WTC11 (cell line): Measurements from ENCODE around the gene OR6M1. TPM values are rescaled to one million over a fixed set of nuclear protein-coding genes. Genes with fewer than 3 reads are reported as not detected.

ENCODE experiments used
- ATAC-seq: fragments of 200-7000 bp; cut with Tn5 transposase; 2 replicates; pipeline ENCODE4 v1.10.0; 2021; ENCODE audit warnings: mild to moderate bottlenecking, moderate library complexity
- CTCF ChIA-PET: fragments of 300-600 bp; sonication (Branson Sonifier 250); formaldehyde crosslinking; loops from one replicate; lab custom pipeline; 2021; ENCODE audit warnings: antibody characterized with exemption; lab: Charles Lee
- POLR2A ChIA-PET: fragments of 350-600 bp; sonication (Branson Sonifier 250); formaldehyde crosslinking; loops from one replicate; lab custom pipeline; 2021; ENCODE audit warnings: antibody characterized with exemption; lab: Charles Lee
- DNase-seq: peaks from one replicate; pipeline ENCODE4 v3.0.0; 2021; ENCODE audit warnings: low spot score
- H3K27ac Mint-ChIP-seq: 2 replicates; pipeline ENCODE4 v1.8.0; 2021; ENCODE audit warnings: mixed read lengths
- H3K27me3 Mint-ChIP-seq: 2 replicates; pipeline ENCODE4 v1.8.0; 2021; ENCODE audit warnings: low read depth, mild to moderate bottlenecking, moderate library complexity, mixed read lengths
- H3K36me3 Mint-ChIP-seq: 2 replicates; pipeline ENCODE4 v1.8.0; 2021; ENCODE audit warnings: mixed read lengths
- H3K4me1 Mint-ChIP-seq: 2 replicates; pipeline ENCODE4 v1.8.0; 2022; ENCODE audit warnings: mixed read lengths
- H3K4me3 Mint-ChIP-seq: 2 replicates; pipeline ENCODE4 v1.8.0; 2021; ENCODE audit warnings: mild to moderate bottlenecking, moderate library complexity, mixed read lengths
- H3K9me3 Mint-ChIP-seq: 2 replicates; pipeline ENCODE4 v1.8.0; 2021; ENCODE audit warnings: mixed read lengths
- ATF1 ChIP-seq: sonication (generic); formaldehyde crosslinking; IDR thresholded peaks from 2 replicates; pipeline ENCODE4 v1.8.1; 2023; ENCODE audit warnings: mild to moderate bottlenecking, moderate library complexity, missing genetic modification reagents
- FOXK1 ChIP-seq: sonication (generic); formaldehyde crosslinking; IDR thresholded peaks from 2 replicates; pipeline ENCODE4 v1.8.0; 2022; ENCODE audit warnings: mild to moderate bottlenecking, moderate library complexity, missing genetic modification reagents
- JUN ChIP-seq: sonication (generic); formaldehyde crosslinking; IDR thresholded peaks from 2 replicates; pipeline ENCODE4 v1.8.0; 2023; ENCODE audit warnings: mild to moderate bottlenecking, missing genetic modification reagents
- MYBL2 ChIP-seq: sonication (generic); formaldehyde crosslinking; IDR thresholded peaks from 2 replicates; pipeline ENCODE4 v1.8.1; 2023; ENCODE audit warnings: mild to moderate bottlenecking, moderate library complexity, missing genetic modification reagents
- NFATC4 ChIP-seq: fragments of 250-450 bp; sonication (Bioruptor Pico); IDR thresholded peaks from 2 replicates; pipeline ENCODE4 v1.9.0; 2021; ENCODE audit warnings: mild to moderate bottlenecking
- RORB ChIP-seq: fragments of 250-450 bp; sonication (Bioruptor Pico); IDR thresholded peaks from 2 replicates; pipeline ENCODE4 v1.9.0; 2021; ENCODE audit warnings: mild to moderate bottlenecking
- SP1 ChIP-seq: sonication (generic); formaldehyde crosslinking; conservative IDR thresholded peaks from 2 replicates; pipeline ENCODE4 v1.8.1; 2022; ENCODE audit warnings: missing genetic modification reagents
- ZNF232 ChIP-seq: sonication (generic); formaldehyde crosslinking; IDR thresholded peaks from 2 replicates; pipeline ENCODE4 v1.8.0; 2022; ENCODE audit warnings: mild to moderate bottlenecking, missing genetic modification reagents
- ZNF263 ChIP-seq: sonication (generic); formaldehyde crosslinking; IDR thresholded peaks from 2 replicates; pipeline ENCODE4 v1.8.1; 2022; ENCODE audit warnings: low read depth, mild to moderate bottlenecking, moderate library complexity, missing genetic modification reagents
- ZNF416 ChIP-seq: fragments of 250-450 bp; sonication (Bioruptor Pico); IDR thresholded peaks from 2 replicates; pipeline ENCODE4 v1.9.0; 2021; ENCODE audit warnings: mild to moderate bottlenecking, inconsistent platforms
- total RNA-seq: library from RNA; stranded (reverse); gene quantifications from 3 replicates; pipeline ENCODE4 v1.2.3, GENCODE V29; 2021
- TF ChIP-seq, protein P1 (sequence below): sonication (generic); formaldehyde crosslinking; IDR thresholded peaks from 2 replicates; pipeline ENCODE4 v1.8.0; 2023; ENCODE audit warnings: missing genetic modification reagents, mild to moderate bottlenecking, borderline replicate concordance
- TF ChIP-seq, protein P2 (sequence below): sonication (generic); formaldehyde crosslinking; IDR thresholded peaks from 2 replicates; pipeline ENCODE4 v1.8.0; 2023; ENCODE audit warnings: missing genetic modification reagents
- TF ChIP-seq, protein P3 (sequence below): sonication (generic); formaldehyde crosslinking; IDR thresholded peaks from 2 replicates; pipeline ENCODE4 v1.8.0; 2023; ENCODE audit warnings: mild to moderate bottlenecking, missing genetic modification reagents
- TF ChIP-seq, protein P4 (sequence below): sonication (generic); formaldehyde crosslinking; IDR thresholded peaks from 2 replicates; pipeline ENCODE4 v1.8.0; 2022; ENCODE audit warnings: mild to moderate bottlenecking, missing genetic modification reagents
- TF ChIP-seq, protein P5 (sequence below): sonication (generic); formaldehyde crosslinking; IDR thresholded peaks from 2 replicates; pipeline ENCODE4 v1.8.0; 2022; ENCODE audit warnings: mild to moderate bottlenecking, missing genetic modification reagents
- TF ChIP-seq, protein P6 (sequence below): sonication (generic); formaldehyde crosslinking; IDR thresholded peaks from 2 replicates; pipeline ENCODE4 v1.8.0; 2022; ENCODE audit warnings: mild to moderate bottlenecking, missing genetic modification reagents
- TF ChIP-seq, protein P7 (sequence below): fragments of 250-450 bp; sonication (Bioruptor Pico); IDR thresholded peaks from 2 replicates; pipeline ENCODE4 v1.8.0; 2021; ENCODE audit warnings: mild to moderate bottlenecking

Gene OR6M1
- total RNA-seq, 1 experiment from 2014 or later = not detected

DNA sequence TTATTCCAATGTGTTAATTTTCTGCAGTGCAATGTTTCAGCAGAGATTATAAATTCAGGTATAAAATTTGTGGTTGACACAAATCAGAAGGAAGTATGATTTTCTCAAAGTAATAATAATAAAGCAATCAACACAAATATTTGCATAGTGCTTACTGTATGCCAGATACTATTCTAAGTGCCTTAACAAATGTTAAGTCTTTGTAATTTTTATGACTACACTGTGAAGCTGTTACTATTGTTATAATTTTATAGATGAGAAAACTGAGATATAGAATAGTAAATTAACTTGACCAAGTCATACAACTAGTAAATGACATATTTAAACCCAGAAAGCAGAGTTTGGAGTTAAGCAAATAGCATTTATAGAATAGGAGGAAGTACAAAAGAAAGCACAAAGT lies 35.4 kb downstream of the OR6M1 start (continued):
- TF ChIP-seq, protein P1, sequence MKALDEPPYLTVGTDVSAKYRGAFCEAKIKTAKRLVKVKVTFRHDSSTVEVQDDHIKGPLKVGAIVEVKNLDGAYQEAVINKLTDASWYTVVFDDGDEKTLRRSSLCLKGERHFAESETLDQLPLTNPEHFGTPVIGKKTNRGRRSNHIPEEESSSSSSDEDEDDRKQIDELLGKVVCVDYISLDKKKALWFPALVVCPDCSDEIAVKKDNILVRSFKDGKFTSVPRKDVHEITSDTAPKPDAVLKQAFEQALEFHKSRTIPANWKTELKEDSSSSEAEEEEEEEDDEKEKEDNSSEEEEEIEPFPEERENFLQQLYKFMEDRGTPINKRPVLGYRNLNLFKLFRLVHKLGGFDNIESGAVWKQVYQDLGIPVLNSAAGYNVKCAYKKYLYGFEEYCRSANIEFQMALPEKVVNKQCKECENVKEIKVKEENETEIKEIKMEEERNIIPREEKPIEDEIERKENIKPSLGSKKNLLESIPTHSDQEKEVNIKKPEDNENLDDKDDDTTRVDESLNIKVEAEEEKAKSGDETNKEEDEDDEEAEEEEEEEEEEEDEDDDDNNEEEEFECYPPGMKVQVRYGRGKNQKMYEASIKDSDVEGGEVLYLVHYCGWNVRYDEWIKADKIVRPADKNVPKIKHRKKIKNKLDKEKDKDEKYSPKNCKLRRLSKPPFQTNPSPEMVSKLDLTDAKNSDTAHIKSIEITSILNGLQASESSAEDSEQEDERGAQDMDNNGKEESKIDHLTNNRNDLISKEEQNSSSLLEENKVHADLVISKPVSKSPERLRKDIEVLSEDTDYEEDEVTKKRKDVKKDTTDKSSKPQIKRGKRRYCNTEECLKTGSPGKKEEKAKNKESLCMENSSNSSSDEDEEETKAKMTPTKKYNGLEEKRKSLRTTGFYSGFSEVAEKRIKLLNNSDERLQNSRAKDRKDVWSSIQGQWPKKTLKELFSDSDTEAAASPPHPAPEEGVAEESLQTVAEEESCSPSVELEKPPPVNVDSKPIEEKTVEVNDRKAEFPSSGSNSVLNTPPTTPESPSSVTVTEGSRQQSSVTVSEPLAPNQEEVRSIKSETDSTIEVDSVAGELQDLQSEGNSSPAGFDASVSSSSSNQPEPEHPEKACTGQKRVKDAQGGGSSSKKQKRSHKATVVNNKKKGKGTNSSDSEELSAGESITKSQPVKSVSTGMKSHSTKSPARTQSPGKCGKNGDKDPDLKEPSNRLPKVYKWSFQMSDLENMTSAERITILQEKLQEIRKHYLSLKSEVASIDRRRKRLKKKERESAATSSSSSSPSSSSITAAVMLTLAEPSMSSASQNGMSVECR (CRISPR knock-in tag) = no peak
- TF ChIP-seq, protein P2, sequence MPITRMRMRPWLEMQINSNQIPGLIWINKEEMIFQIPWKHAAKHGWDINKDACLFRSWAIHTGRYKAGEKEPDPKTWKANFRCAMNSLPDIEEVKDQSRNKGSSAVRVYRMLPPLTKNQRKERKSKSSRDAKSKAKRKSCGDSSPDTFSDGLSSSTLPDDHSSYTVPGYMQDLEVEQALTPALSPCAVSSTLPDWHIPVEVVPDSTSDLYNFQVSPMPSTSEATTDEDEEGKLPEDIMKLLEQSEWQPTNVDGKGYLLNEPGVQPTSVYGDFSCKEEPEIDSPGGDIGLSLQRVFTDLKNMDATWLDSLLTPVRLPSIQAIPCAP (CRISPR knock-in tag) = no peak
- TF ChIP-seq, protein P3, sequence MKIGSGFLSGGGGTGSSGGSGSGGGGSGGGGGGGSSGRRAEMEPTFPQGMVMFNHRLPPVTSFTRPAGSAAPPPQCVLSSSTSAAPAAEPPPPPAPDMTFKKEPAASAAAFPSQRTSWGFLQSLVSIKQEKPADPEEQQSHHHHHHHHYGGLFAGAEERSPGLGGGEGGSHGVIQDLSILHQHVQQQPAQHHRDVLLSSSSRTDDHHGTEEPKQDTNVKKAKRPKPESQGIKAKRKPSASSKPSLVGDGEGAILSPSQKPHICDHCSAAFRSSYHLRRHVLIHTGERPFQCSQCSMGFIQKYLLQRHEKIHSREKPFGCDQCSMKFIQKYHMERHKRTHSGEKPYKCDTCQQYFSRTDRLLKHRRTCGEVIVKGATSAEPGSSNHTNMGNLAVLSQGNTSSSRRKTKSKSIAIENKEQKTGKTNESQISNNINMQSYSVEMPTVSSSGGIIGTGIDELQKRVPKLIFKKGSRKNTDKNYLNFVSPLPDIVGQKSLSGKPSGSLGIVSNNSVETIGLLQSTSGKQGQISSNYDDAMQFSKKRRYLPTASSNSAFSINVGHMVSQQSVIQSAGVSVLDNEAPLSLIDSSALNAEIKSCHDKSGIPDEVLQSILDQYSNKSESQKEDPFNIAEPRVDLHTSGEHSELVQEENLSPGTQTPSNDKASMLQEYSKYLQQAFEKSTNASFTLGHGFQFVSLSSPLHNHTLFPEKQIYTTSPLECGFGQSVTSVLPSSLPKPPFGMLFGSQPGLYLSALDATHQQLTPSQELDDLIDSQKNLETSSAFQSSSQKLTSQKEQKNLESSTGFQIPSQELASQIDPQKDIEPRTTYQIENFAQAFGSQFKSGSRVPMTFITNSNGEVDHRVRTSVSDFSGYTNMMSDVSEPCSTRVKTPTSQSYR (CRISPR knock-in tag) = no peak
- TF ChIP-seq SP1 (CRISPR knock-in tag) = no peak
- no peak for TF ChIP-seq FOXK1 (CRISPR knock-in tag)
- TF ChIP-seq JUN (CRISPR knock-in tag) = no peak
- TF ChIP-seq NFATC4 (CRISPR knock-in tag) = no peak
- no peak for TF ChIP-seq ZNF416
- TF ChIP-seq, protein P4, sequence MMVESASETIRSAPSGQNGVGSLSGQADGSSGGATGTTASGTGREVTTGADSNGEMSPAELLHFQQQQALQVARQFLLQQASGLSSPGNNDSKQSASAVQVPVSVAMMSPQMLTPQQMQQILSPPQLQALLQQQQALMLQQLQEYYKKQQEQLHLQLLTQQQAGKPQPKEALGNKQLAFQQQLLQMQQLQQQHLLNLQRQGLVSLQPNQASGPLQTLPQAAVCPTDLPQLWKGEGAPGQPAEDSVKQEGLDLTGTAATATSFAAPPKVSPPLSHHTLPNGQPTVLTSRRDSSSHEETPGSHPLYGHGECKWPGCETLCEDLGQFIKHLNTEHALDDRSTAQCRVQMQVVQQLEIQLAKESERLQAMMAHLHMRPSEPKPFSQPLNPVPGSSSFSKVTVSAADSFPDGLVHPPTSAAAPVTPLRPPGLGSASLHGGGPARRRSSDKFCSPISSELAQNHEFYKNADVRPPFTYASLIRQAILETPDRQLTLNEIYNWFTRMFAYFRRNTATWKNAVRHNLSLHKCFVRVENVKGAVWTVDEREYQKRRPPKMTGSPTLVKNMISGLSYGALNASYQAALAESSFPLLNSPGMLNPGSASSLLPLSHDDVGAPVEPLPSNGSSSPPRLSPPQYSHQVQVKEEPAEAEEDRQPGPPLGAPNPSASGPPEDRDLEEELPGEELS (CRISPR knock-in tag) = no peak
- no peak for TF ChIP-seq RORB (CRISPR knock-in tag)
- no peak for TF ChIP-seq ZNF232 (CRISPR knock-in tag)
- TF ChIP-seq ZNF263 (CRISPR knock-in tag) = no peak
- TF ChIP-seq, protein P5, sequence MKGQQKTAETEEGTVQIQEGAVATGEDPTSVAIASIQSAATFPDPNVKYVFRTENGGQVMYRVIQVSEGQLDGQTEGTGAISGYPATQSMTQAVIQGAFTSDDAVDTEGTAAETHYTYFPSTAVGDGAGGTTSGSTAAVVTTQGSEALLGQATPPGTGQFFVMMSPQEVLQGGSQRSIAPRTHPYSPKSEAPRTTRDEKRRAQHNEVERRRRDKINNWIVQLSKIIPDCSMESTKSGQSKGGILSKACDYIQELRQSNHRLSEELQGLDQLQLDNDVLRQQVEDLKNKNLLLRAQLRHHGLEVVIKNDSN (CRISPR knock-in tag) = no peak
- no peak for TF ChIP-seq MYBL2
- TF ChIP-seq, protein P6, sequence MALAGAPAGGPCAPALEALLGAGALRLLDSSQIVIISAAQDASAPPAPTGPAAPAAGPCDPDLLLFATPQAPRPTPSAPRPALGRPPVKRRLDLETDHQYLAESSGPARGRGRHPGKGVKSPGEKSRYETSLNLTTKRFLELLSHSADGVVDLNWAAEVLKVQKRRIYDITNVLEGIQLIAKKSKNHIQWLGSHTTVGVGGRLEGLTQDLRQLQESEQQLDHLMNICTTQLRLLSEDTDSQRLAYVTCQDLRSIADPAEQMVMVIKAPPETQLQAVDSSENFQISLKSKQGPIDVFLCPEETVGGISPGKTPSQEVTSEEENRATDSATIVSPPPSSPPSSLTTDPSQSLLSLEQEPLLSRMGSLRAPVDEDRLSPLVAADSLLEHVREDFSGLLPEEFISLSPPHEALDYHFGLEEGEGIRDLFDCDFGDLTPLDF (CRISPR knock-in tag) = no peak
- no peak for TF ChIP-seq ATF1 (CRISPR knock-in tag)

DNA sequence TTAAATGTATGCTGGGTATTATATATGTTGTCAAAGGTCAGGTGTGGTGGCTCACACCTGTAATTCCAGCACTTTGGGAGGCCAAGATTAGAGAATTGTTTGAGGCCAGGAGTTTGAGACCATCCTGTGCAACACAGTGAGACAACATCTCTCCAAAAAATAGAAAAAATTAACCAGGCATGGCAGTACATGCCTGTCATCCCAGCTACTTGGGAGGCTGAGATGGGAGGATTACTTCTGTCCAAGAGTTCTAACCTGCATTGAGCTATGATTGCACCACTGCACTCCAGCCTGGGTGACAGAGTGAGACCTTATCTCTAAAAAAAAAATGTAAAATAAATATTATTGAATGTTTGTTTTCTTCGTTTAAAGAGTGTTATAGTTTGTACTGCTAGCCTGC lies 40.5 kb downstream of the OR6M1 start:
- H3K27me3 Mint-ChIP-seq = no peaks in the 10 kb centered on the region

More for the DNA sequence above, 40.5 kb downstream of the OR6M1 start:
- peaks cover 60% of the 10 kb centered on the region for H3K9me3 Mint-ChIP-seq
- H3K36me3 Mint-ChIP-seq = peaks cover 47% of the 10 kb centered on the region
- H3K27ac Mint-ChIP-seq = no peak overlapping the region
- no peak for ATAC-seq
- no peak for DNase-seq
- CTCF ChIA-PET = no interaction called here
- H3K4me3 Mint-ChIP-seq = no peak overlapping the region
- H3K4me1 Mint-ChIP-seq = peaks cover 9% of the 10 kb centered on the region
- POLR2A ChIA-PET = no interaction called here
- TF ChIP-seq, protein P7, sequence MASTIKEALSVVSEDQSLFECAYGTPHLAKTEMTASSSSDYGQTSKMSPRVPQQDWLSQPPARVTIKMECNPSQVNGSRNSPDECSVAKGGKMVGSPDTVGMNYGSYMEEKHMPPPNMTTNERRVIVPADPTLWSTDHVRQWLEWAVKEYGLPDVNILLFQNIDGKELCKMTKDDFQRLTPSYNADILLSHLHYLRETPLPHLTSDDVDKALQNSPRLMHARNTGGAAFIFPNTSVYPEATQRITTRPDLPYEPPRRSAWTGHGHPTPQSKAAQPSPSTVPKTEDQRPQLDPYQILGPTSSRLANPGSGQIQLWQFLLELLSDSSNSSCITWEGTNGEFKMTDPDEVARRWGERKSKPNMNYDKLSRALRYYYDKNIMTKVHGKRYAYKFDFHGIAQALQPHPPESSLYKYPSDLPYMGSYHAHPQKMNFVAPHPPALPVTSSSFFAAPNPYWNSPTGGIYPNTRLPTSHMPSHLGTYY = no peak
- TF ChIP-seq, all 79 proteins: peak for 0
